C1 segment of cervical spinal cord (tissue), 14 donors: Measurements from ENCODE around the gene POM121L2.

Source experiments
- DNase-seq, 14 donors: peaks; one replicate each; lab custom pipeline; 2025; lab: John Stamatoyannopoulos, UW

The POM121L2 gene

DNA sequence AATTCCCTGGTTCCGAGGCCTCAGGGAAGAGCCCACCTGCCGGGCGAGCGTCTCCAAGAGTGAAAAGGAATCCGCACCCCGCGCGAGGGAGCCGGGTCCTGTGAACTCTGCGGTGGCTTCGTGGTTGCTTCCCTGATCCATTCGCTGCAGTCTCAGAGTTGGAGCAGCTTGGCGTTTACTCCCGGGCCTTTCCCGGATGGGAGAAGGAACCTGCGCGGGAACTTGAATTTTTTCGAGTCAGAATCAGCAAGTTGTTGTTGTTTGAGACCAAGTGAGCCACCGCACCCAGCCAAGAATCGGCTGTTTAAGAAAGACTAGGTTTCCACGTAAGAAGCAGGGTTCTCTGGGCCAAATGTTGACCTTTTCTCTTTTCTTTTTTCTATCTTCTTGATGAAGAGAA is 51.7 kb downstream of the POM121L2 start:
- no peak for DNase-seq
